HepG2 (cell line): ENCODE measurements around the gene ADRM1. TPM values are rescaled to one million over a fixed set of nuclear protein-coding genes. Genes with fewer than 3 reads are reported as not detected.

Experiments
- ATAC-seq: fragments of 200-7000 bp; cut with Tn5 transposase; 3 replicates; pipeline ENCODE4 v1.9.1; 2020; ENCODE audit warnings: mild to moderate bottlenecking, moderate library complexity
- BruUV-seq: library from RNA; stranded (reverse); fragments of 400-500 nt; replicated peaks from 2 replicates; lab custom pipeline; 2021; lab: Mats Ljungman, UMichigan
- CTCF ChIA-PET: fragments of 300-600 bp; formaldehyde crosslinking; extraction: SDS; loops from one replicate; lab custom pipeline; 2021; ENCODE audit warnings: low total read pairs, inconsistent platforms, low intra/inter-chr PET ratio; lab: Yijun Ruan, JAX
- POLR2A ChIA-PET: fragments of 350-600 bp; sonication (Branson Sonifier 250); formaldehyde crosslinking; loops from one replicate; lab custom pipeline; 2020; ENCODE audit warnings: antibody characterized with exemption, inconsistent platforms; lab: Yijun Ruan, JAX
- DNase-seq: peaks from one replicate; pipeline ENCODE4 v3.0.0-alpha.2; 2015; ENCODE audit warnings: low spot score
- FAIRE-seq: peaks from 3 replicates; lab custom pipeline; 2011; peaks lifted over from hg19 to GRCh38; lab: Jason Lieb, UNC
- H2AFZ ChIP-seq: one replicate; pipeline ENCODE4 v1.6.1; 2011; ENCODE audit warnings: low read length, inconsistent platforms
- H3K27ac ChIP-seq: fragments of 300-600 bp; 3 replicates; pipeline ENCODE4 v1.8.0; 2011; ENCODE audit warnings: mixed run types, mild to moderate bottlenecking, mixed read lengths, low read length, inconsistent platforms; ENCODE audit not compliant: insufficient read depth; ENCODE audit errors: extremely low read length
- H3K27me3 ChIP-seq, 2 experiments: fragments of 200-600 bp in 1 of 2; 2 replicates in 1 of 2; 3 replicates in 1 of 2; pipeline versions ENCODE4 v1.6.0 to v1.8.0; 2011; ENCODE audit warnings: low read length in 2 of 2, mild to moderate bottlenecking in 2 of 2, moderate library complexity in 2 of 2, inconsistent platforms in 1 of 2; ENCODE audit not compliant: insufficient read depth in 2 of 2, control insufficient read depth in 1 of 2
- H3K36me3 ChIP-seq, 2 experiments: fragments of 200-600 bp in 1 of 2; replicated peaks in 1 of 2; 2 replicates in 1 of 2; 3 replicates in 1 of 2; pipeline versions ENCODE4 v1.5.1 to v1.8.0; 2011; ENCODE audit warnings: low read length in 2 of 2, inconsistent platforms in 1 of 2; ENCODE audit not compliant: insufficient read depth in 2 of 2, control insufficient read depth in 1 of 2
- H3K4me1 ChIP-seq: 2 replicates; pipeline ENCODE4 v1.5.1; 2012; ENCODE audit warnings: low read length, inconsistent platforms; ENCODE audit not compliant: insufficient read depth
- H3K4me2 ChIP-seq: 2 replicates; pipeline ENCODE4 v1.6.0; 2011; ENCODE audit warnings: low read depth, low read length, inconsistent platforms
- H3K4me3 ChIP-seq, 3 experiments: fragments of 200-600 bp in 1 of 3; sonication (generic), shearing (Covaris generic) in 1 of 3; replicated peaks in 1 of 3; 2 replicates each; pipeline ENCODE4 v1.5.1; 2011 to 2016; ENCODE audit warnings: low read length in 3 of 3, inconsistent platforms in 2 of 3, low read depth in 2 of 3, mild to moderate bottlenecking in 2 of 3, control low read depth in 1 of 3, mixed read lengths in 1 of 3; ENCODE audit not compliant: insufficient read depth in 1 of 3
- H3K79me2 ChIP-seq: one replicate; pipeline ENCODE4 v1.6.1; 2011; ENCODE audit warnings: low read length, inconsistent platforms; ENCODE audit not compliant: insufficient read depth
- H3K9ac ChIP-seq: 2 replicates; pipeline ENCODE4 v1.6.0; 2011; ENCODE audit warnings: mild to moderate bottlenecking, low read depth, low read length, inconsistent platforms; ENCODE audit not compliant: insufficient read depth
- H3K9me3 ChIP-seq: 2 replicates; pipeline ENCODE4 v1.5.1; 2012; ENCODE audit warnings: mild to moderate bottlenecking, low read length
- H4K20me1 ChIP-seq: 2 replicates; pipeline ENCODE4 v1.6.0; 2011; ENCODE audit warnings: inconsistent platforms, mild to moderate bottlenecking, low read length, moderate library complexity; ENCODE audit not compliant: insufficient read depth
- CERS6 ChIP-seq: sonication (generic); formaldehyde crosslinking; IDR thresholded peaks from 2 replicates; pipeline ENCODE4 v1.5.0; 2020; ENCODE audit warnings: missing genetic modification reagents
- DDIT3 ChIP-seq: sonication (generic); formaldehyde crosslinking; IDR thresholded peaks from 2 replicates; pipeline ENCODE4 v1.4.0; 2020; ENCODE audit warnings: mild to moderate bottlenecking, missing genetic modification reagents
- POLR2AphosphoS5 ChIP-seq: IDR thresholded peaks from 2 replicates; pipeline ENCODE4 v1.6.1; 2012; ENCODE audit warnings: low read depth, low read length
- U2AF2 ChIP-seq: fragments of 200-400 bp; formaldehyde crosslinking; IDR thresholded peaks from 2 replicates; pipeline ENCODE4 v1.6.1; 2017; ENCODE audit warnings: low read depth, mild to moderate bottlenecking, low read length
- ZBTB26 ChIP-seq: IDR thresholded peaks from 2 replicates; pipeline ENCODE4 v1.6.1; 2016; ENCODE audit warnings: missing compliant biosample characterization, missing genetic modification reagents, borderline replicate concordance
- ZKSCAN5 ChIP-seq: sonication (generic); formaldehyde crosslinking; IDR thresholded peaks from 2 replicates; pipeline ENCODE4 v1.5.1; 2020; ENCODE audit warnings: mild to moderate bottlenecking, missing genetic modification reagents
- ZNF101 ChIP-seq: sonication (generic); formaldehyde crosslinking; IDR thresholded peaks from 2 replicates; pipeline ENCODE4 v1.4.0; 2020; ENCODE audit warnings: mild to moderate bottlenecking, low read depth, missing genetic modification reagents, borderline replicate concordance
- ZNF274 ChIP-seq: sonication (generic); formaldehyde crosslinking; IDR thresholded peaks from 2 replicates; pipeline ENCODE4 v1.5.1; 2020; ENCODE audit warnings: mild to moderate bottlenecking, missing genetic modification reagents
- ZNF710 ChIP-seq: sonication (generic); formaldehyde crosslinking; IDR thresholded peaks from 2 replicates; pipeline ENCODE4 v1.5.0; 2020; ENCODE audit warnings: mild to moderate bottlenecking, missing genetic modification reagents, borderline replicate concordance
- ZNF850 ChIP-seq: sonication (generic); formaldehyde crosslinking; conservative IDR thresholded peaks from 2 replicates; pipeline ENCODE4 v1.9.0; 2021; ENCODE audit warnings: mild to moderate bottlenecking, missing genetic modification reagents
- WGBS: methylation state at CpG from one replicate; pipeline ENCODE4 v1.1.6; 2017; ENCODE audit warnings: low lambda C conversion rate; 5-methylcytosine and 5-hydroxymethylcytosine counted together
- in situ Hi-C: cut with HindIII; loops from 2 replicates; pipeline ENCODE4 v1.10.0; 2017; ENCODE audit warnings: low pct_unique_long_range_greater_than_20kb; ENCODE audit not compliant: extremely low pct_ligation_motif_present
- intact Hi-C: fragments of 100-400 bp; cut with micrococcal nuclease; formaldehyde crosslinking; loops from one replicate; pipeline ENCODE4 v1.10.0; 2022; ENCODE audit not compliant: unreplicated experiment
- polyA plus RNA-seq, 8 experiments: library from polyadenylated mRNA; depleted of rRNA in 3 of 8; stranded (reverse) in 7 of 8; unstranded in 1 of 8; fragments of >200 nt; fragmentation: Illumina TruSeq in 4 of 8; extraction: Trizol in 4 of 8; gene quantifications; 2 replicates each; pipeline versions ENCODE4 v1.2.1 to v1.2.3, GENCODE V29; 2011 to 2016; ENCODE audit warnings: low read depth in 4 of 8, missing spikeins in 1 of 8, mixed read lengths in 1 of 8; ENCODE audit not compliant: insufficient read depth in 1 of 8
- total RNA-seq, 5 experiments: library from RNA; depleted of rRNA; stranded (reverse); fragments of >200 nt; fragmentation: Illumina TruSeq; extraction: Trizol; gene quantifications; 2 replicates each; pipeline ENCODE4 v1.2.3, GENCODE V29; 2016; ENCODE audit warnings: low read depth in 1 of 5

The ADRM1 gene
- total and polyA plus RNA-seq, 2 of the 13 experiments (the other 11 are each of a cell fraction or from before 2014, with no cell fraction given): 92.9 to 154 TPM

- CTCF ChIA-PET: no interaction called here
- ATAC-seq: no peak
- POLR2A ChIA-PET: no interaction called here
Observed at GRCh38 chr20:62259294-62259565, 43.6 kb upstream of the ADRM1 start.

DNA sequence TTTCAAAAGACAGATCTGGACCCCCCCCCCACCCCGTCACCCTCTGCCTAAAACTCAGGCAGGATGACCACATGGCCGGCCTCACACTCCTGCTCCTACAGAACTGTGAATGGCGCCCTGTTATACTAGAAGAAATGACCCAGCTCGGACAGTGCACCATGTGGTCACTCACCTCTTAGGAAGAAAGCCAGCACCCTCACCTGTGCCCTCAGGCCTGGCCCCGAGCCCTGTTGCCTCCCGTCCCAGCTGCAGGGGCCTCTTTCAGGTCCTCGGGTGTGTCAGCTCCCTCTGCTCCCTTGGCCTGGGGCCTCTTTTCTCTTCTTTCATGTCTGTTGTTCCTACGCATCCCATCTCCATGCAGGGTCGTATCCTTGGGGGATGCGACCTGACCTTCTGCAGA is 40.7 kb upstream of the ADRM1 start:
- CTCF ChIA-PET: no interaction called here
- no peak for DNase-seq
- POLR2A ChIA-PET: no interaction called here
- H3K4me3 ChIP-seq: no peak overlapping the region
- peaks cover 4% of the 10 kb centered on the region for H3K79me2 ChIP-seq
- H3K4me1 ChIP-seq: no peaks in the 10 kb centered on the region
- TF ChIP-seq U2AF2: no peak
- no peak for TF ChIP-seq ZKSCAN5 (CRISPR knock-in tag)
- no peak for TF ChIP-seq POLR2AphosphoS5
- TF ChIP-seq ZNF850: no peak
- TF ChIP-seq ZBTB26: no peak
- no peak for TF ChIP-seq ZNF710 (CRISPR knock-in tag)
- no peak for TF ChIP-seq DDIT3 (CRISPR knock-in tag)
- TF ChIP-seq ZNF101 (CRISPR knock-in tag): no peak
- no peaks in the 10 kb centered on the region for H3K27me3 ChIP-seq
- no peak overlapping the region for H3K27ac ChIP-seq
- intact Hi-C loops (no loop called here), in situ Hi-C loops (no loop called here)
- ATAC-seq: no peak
- WGBS: 98% methylated on average over 8 of the region's 10 CpGs
- no peak overlapping the region for H3K4me2 ChIP-seq
- no peaks in the 10 kb centered on the region for H3K9me3 ChIP-seq
- H2AFZ ChIP-seq: no peak overlapping the region
- peaks cover 53 to 92% of the 10 kb centered on the region in 2 experiments for H3K36me3 ChIP-seq
- peaks cover 15% of the 10 kb centered on the region; the same call in 1 of the 2 replicates for H4K20me1 ChIP-seq
- H3K9ac ChIP-seq: no peak overlapping the region
- FAIRE-seq: no peak
- no TSS peak for BruUV-seq

More at GRCh38 chr20:62259294-62259565, 43.6 kb upstream of the ADRM1 start:
- no peak overlapping the region for H3K27ac ChIP-seq
- DNase-seq: no peak
- no peak overlapping the region for H3K4me3 ChIP-seq
- H3K9ac ChIP-seq: no peak overlapping the region
- TF ChIP-seq CERS6 (no peak), ZNF274 (CRISPR knock-in tag) (0 out of 2 replicates have a peak, but pooled peaks have one; percentile 50)
- peaks cover 15% of the 10 kb centered on the region for H3K79me2 ChIP-seq
- BruUV-seq: no TSS peak
- no peak overlapping the region for H3K4me2 ChIP-seq
- no peaks in the 10 kb centered on the region for H3K4me1 ChIP-seq
- intact Hi-C loops (no loop called here), in situ Hi-C loops (no loop called here)
- peaks cover 49 to 78% of the 10 kb centered on the region in 2 experiments for H3K36me3 ChIP-seq
- 94% methylated on average over 8 of the region's 8 CpGs for WGBS
- FAIRE-seq: no peak
- H2AFZ ChIP-seq: no peak overlapping the region
- H4K20me1 ChIP-seq: peaks cover 17% of the 10 kb centered on the region; the same call in 1 of the 2 replicates
- no peaks in the 10 kb centered on the region for H3K9me3 ChIP-seq
- H3K27me3 ChIP-seq: no peaks in the 10 kb centered on the region
